Mesodermal cell (in vitro differentiated cells): Measurements from ENCODE around the gene PROKR1.
A peak's percentile ranks its signal among the peaks of the same experiment; 100 is the strongest.

Experiments used
- H3K27ac ChIP-seq: 2 replicates; pipeline ENCODE4 v1.7.0; 2013; ENCODE audit warnings: mild to moderate bottlenecking, low read depth, low read length, moderate library complexity; ENCODE audit not compliant: severe bottlenecking
- H3K36me3 ChIP-seq: 2 replicates; pipeline ENCODE4 v1.7.1; 2013; ENCODE audit warnings: mild to moderate bottlenecking, low read length, moderate library complexity; ENCODE audit not compliant: control insufficient read depth, insufficient read depth
- H3K4me1 ChIP-seq: one replicate; pipeline ENCODE4 v1.7.1; 2013; ENCODE audit warnings: mild to moderate bottlenecking, low read length; ENCODE audit not compliant: insufficient read depth, control insufficient read depth, poor library complexity, severe bottlenecking
- H3K4me3 ChIP-seq: 2 replicates; pipeline ENCODE4 v1.7.0; 2013; ENCODE audit warnings: low read length, control low read depth, mild to moderate bottlenecking; ENCODE audit not compliant: insufficient read depth, poor library complexity, severe bottlenecking; ENCODE audit errors: extremely low read depth
- H3K9me3 ChIP-seq: 2 replicates; pipeline ENCODE4 v1.7.1; 2013; ENCODE audit warnings: mild to moderate bottlenecking, low read length, moderate library complexity; ENCODE audit not compliant: control insufficient read depth
- WGBS, 2 experiments: methylation state at CpG; one replicate each; pipeline ENCODE4 v1.1.5; 2013; ENCODE audit warnings: missing lambda C conversion rate in 2 of 2; ENCODE audit not compliant: insufficient coverage in 2 of 2; 5-methylcytosine and 5-hydroxymethylcytosine counted together

Gene PROKR1

DNA sequence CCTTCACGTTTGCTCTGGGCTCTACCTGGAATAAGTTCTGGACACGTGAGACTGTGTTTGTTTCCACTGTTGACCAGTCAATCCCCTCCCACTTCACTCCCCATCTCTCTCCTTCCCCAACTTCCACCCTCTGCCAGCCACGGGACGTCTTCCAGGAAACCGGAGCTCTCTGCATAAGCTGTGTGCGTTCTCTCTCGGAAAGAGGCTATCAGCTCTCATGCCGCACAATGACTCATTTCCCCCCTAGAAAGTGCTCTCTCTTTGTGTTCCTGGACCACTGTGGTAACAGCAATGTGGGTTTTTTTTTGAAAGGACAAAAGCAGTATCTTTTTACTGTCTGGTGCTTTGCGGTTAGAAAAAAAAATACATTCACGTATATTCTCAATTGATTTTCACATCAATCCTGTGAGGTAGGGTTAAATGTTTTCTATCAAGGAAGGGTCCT lies 10.2 kb downstream of the PROKR1 start:
- WGBS, 2 experiments, result 29 to 39% methylated on average over 5 of the region's 10 CpGs
- H3K27ac ChIP-seq, result peak overlapping the region; percentile 39
- no peaks in the 10 kb centered on the region for H3K36me3 ChIP-seq
- H3K4me3 ChIP-seq, result no peak overlapping the region
- H3K9me3 ChIP-seq, result no peaks in the 10 kb centered on the region
- peaks cover 3% of the 10 kb centered on the region for H3K4me1 ChIP-seq

DNA sequence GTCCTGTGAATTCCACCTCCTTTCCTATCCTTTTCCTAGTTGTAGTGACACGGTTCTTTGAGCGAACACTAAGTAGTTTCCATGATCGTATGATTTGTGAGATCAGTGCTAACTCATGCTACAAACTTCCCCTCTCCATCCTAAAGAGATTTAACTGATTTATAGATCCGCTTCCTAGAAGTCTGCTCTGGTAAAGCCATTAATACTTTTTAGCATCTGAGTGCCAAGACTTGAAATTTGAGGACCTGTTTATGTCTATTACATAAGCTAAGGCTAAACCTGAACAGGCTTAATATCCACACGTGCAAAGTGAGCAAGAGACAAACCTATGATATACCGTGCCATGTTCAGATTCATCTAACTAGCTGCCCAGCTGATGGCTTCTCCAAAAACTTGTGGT lies 14.9 kb downstream of the PROKR1 start:
- peaks cover 3% of the 10 kb centered on the region for H3K4me1 ChIP-seq
- no peaks in the 10 kb centered on the region for H3K36me3 ChIP-seq
- no peak overlapping the region for H3K4me3 ChIP-seq
- H3K9me3 ChIP-seq, result no peaks in the 10 kb centered on the region
- 84 to 92% methylated on average over 4 to 5 of the region's 6 CpGs for WGBS, 2 experiments
- no peak overlapping the region for H3K27ac ChIP-seq

DNA sequence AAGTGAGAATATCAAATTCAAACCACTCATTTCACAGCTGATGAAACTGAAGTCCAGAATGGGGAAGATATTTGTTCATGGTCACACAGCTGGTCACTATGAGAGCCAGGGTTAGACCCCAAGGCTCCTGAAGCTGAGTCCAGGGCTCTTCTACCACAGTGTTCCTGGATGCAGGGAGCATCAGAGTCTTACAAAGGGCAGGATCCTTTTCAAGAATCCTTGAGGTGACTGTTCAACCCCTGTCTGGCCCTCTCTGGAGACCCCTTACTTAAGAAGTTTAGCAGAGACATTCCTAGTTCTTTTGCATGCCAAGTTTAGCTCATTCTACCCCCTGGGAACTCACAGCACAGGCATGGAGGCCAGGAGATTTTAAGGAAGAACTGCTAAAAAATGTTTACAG lies 15.7 kb downstream of the PROKR1 start:
- H3K27ac ChIP-seq, result no peak overlapping the region
- H3K4me1 ChIP-seq, result no peaks in the 10 kb centered on the region
- no peaks in the 10 kb centered on the region for H3K36me3 ChIP-seq
- no peaks in the 10 kb centered on the region for H3K9me3 ChIP-seq
- H3K4me3 ChIP-seq, result no peak overlapping the region

DNA sequence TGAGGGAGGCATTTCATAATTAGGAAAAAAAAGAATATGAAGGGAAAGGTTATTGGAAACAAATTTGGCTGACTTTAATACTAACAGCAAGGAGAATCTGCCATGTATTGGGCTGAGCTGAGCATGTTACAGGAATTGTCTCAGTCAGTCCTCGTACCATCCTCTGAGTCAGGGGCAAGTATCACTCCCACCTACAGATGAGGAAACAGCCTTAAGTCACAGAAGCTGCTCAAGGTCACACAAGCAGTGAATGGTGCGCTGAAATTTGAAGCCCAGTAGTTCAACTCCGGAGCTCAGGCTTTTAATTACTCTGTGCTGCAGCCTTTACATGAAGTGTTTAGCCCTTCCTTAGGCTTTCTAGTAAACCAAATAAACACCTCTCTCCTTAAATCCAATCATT lies 17.3 kb downstream of the PROKR1 start:
- no peaks in the 10 kb centered on the region for H3K9me3 ChIP-seq
- H3K27ac ChIP-seq, result no peak overlapping the region
- no peak overlapping the region for H3K4me3 ChIP-seq
- WGBS, 2 experiments, result 76 to 78% methylated on average over 3 of the region's 3 CpGs
- no peaks in the 10 kb centered on the region for H3K4me1 ChIP-seq
- no peaks in the 10 kb centered on the region for H3K36me3 ChIP-seq

DNA sequence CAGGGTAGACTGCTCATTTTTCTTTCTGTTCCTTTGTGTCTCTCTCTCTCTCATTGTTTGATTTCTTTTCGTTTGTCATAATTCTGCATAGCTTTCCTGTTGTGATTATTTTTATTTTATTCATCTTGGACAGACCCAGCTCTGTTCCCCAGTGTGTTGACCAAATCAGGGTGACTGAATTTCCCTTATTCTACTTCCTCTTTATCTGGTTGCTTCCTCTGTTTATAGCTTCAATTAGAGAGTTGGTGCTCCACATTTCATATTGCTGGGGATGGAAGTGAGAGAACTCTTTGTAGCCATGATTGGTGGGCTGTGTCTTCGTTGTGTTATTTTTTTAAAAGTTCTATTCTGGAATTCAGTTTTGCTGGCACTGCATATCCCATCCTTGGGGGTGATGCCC lies 19.1 kb downstream of the PROKR1 start:
- no peaks in the 10 kb centered on the region for H3K4me1 ChIP-seq
- no peak overlapping the region for H3K4me3 ChIP-seq
- H3K27ac ChIP-seq, result no peak overlapping the region
- WGBS, 2 experiments, result 80% methylated on average over 1 of the region's 2 CpGs; no CpG with 5 or more reads in 1 of the 2 experiments
- no peaks in the 10 kb centered on the region for H3K36me3 ChIP-seq
- no peaks in the 10 kb centered on the region for H3K9me3 ChIP-seq

DNA sequence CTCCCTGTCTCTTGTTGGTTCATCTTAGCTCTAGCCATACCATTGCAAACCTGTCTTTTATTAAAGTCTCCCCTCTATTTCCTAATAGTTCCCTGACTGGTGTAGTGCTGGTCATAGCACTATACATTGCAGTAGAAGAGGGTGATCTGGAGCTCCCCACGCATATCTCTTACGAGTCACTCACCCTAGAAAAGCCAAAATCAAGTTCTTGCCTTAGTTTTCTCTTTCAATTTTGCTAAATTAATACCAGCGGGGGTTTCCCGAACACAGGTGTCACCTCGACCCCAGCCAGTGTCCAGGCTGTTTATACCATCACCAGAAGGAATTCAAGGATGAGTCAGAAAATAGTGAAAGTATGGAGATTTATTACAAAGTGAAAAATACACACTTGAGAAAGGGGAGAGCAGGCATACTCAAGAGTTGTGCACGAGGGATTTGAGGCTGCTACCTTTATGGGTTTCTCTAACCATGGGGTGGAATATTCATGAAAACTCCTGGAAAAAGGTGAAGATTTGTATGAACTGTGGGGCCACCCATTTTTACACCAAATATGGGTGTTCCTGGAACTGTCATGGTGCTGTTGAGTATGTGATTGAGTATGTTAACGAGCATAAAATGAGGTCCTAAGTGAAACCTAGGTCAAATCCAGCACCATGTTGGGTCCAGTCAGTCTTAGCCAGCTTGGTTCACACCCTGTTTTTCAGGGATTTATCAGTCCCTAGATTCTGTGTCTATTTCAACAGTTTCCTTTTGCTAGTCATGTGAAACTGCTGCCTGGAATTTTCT lies 20.2 kb downstream of the PROKR1 start:
- WGBS, 2 experiments, result 89 to 98% methylated on average over 4 to 5 of the region's 7 CpGs
- Histone ChIP-seq H3K4me3 (no peak overlapping the region), H3K9me3 (no peaks in the 10 kb centered on the region), H3K27ac (no peak overlapping the region), H3K4me1 (no peaks in the 10 kb centered on the region), H3K36me3 (no peaks in the 10 kb centered on the region)

DNA sequence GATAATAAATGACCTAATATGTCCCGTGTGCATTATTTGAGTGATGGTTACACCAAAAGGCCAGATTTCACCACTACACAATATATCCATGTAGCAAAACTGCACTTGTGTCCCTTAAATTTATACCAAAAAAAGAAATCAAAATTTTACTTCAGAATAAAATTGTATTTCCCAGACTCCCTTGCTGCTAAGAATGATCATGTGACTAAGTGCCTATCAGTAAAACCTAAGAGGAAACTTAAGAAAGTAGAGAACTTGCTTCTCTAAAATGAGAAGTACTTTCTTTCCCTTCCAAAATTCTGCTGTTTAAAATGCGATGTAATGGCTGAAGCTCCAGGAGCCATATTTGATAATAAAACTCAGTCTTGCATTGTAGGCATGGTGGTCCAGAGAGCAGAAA lies 24.0 kb downstream of the PROKR1 start:
- Histone ChIP-seq H3K9me3 (no peaks in the 10 kb centered on the region), H3K4me1 (no peaks in the 10 kb centered on the region), H3K4me3 (no peak overlapping the region), H3K27ac (no peak overlapping the region), H3K36me3 (no peaks in the 10 kb centered on the region)
- WGBS, 2 experiments, result 100% methylated on average over 1 of the region's 2 CpGs; no CpG with 5 or more reads in 1 of the 2 experiments

DNA sequence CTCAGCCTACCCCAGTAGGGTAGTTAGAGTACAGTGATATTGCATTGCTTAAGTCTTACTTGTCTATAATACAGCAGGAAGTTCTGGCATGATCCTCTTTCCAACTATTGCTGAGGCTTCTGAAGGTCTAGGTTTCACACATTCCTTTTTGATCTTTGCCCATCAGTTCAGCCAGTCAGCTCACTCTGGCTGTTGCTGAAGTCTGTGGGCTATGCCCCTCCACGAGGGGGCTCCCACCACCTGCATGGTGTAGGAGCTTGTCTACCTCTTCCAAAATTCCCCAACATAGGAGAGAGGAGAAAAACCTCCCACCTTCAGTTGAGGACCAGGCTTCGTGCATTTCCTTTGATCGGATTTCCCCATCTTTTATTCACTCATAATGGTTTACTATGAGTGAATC lies 26.3 kb downstream of the PROKR1 start:
- 80% methylated on average over 1 of the region's 3 CpGs; no CpG with 5 or more reads in 1 of the 2 experiments for WGBS, 2 experiments
- Histone ChIP-seq H3K4me3 (no peak overlapping the region), H3K9me3 (no peaks in the 10 kb centered on the region), H3K36me3 (no peaks in the 10 kb centered on the region), H3K27ac (no peak overlapping the region), H3K4me1 (no peaks in the 10 kb centered on the region)

DNA sequence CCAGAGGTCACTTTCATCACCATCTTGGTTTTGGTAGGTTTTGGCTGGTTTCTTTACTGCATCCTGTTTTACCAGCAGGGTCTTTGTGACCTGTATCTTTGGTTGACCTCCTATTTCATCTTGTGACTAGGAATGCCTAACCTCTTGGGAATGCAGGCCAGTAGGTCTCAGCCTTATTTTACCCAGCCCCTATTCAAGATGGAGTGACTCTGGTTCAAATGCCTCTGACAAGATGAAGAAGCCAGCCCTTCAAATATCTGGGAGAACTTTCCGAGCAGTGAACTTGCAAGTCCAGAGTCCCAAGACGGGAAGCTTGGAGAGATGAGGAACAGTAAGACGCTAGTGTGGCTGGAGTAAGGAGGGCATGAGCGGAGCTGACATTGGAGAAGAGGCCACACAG lies 28.6 kb downstream of the PROKR1 start:
- H3K9me3 ChIP-seq, result no peaks in the 10 kb centered on the region
- H3K4me3 ChIP-seq, result no peak overlapping the region
- no peak overlapping the region for H3K27ac ChIP-seq
- 100% methylated on average over 3 of the region's 4 CpGs for WGBS, 2 experiments
- H3K4me1 ChIP-seq, result no peaks in the 10 kb centered on the region
- H3K36me3 ChIP-seq, result no peaks in the 10 kb centered on the region

DNA sequence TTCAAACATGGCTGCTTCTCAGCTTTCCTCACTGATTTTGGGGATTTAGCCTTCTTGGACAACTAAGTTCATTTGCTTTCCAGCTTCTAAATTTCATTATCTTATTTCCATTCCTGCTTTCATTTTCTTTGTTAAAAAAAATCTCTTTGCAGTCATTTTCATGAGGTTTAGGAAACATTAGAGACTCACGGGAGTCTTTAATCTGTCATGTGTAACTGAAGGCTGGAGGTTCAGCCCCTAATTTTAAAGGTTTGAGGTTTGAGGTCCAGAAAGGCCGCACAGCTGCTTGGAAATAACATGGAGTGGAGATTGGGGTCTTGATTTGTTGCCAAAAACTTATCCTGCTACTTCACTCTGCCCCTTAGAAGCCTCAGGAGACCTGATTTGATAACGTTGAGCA lies 30.3 kb downstream of the PROKR1 start:
- no peak overlapping the region for H3K4me3 ChIP-seq
- no peaks in the 10 kb centered on the region for H3K36me3 ChIP-seq
- no peaks in the 10 kb centered on the region for H3K4me1 ChIP-seq
- 84 to 95% methylated on average over 2 to 3 of the region's 3 CpGs for WGBS, 2 experiments
- H3K27ac ChIP-seq, result no peak overlapping the region
- H3K9me3 ChIP-seq, result no peaks in the 10 kb centered on the region

DNA sequence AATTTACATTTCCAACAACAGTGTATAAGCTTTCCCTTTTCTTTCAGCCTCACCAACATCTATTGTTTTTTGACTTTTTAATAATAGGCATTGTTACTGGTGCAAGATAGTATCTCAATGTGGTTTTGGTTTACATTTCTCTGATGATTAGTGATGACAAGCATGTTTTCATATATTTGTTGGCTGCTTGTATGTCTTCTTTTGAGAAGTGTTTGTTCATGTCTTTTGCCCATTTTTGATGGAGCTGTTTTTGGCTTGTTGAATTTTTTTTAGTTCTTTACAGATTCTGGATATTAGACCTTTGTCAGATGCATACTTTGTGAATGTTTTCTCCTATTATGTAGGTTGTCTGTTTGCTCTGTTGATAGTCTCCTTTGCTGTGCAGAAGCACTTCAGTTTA lies 32.1 kb downstream of the PROKR1 start:
- H3K4me1 ChIP-seq, result no peaks in the 10 kb centered on the region
- no peaks in the 10 kb centered on the region for H3K36me3 ChIP-seq
- H3K9me3 ChIP-seq, result no peaks in the 10 kb centered on the region
- no peak overlapping the region for H3K27ac ChIP-seq
- H3K4me3 ChIP-seq, result no peak overlapping the region
